HFF-Myc (cell line): ENCODE data around the gene TNC.

ENCODE experiments used
- DNase-seq: peaks from one replicate; pipeline ENCODE4 v3.0.0-alpha.2; 2011; ENCODE audit warnings: low read depth; ENCODE audit errors: extremely low read depth
- H3K4me3 ChIP-seq: replicated peaks from 2 replicates; pipeline ENCODE4 v1.5.1; 2011; ENCODE audit warnings: low read depth, mild to moderate bottlenecking, control low read depth, low read length
- TF ChIP-seq, protein P1 (sequence below): IDR thresholded peaks from 2 replicates; pipeline ENCODE4 v1.5.1; 2012; ENCODE audit warnings: mild to moderate bottlenecking, low read depth, low read length, control low read depth; ENCODE audit errors: missing control alignments

Gene TNC

DNA sequence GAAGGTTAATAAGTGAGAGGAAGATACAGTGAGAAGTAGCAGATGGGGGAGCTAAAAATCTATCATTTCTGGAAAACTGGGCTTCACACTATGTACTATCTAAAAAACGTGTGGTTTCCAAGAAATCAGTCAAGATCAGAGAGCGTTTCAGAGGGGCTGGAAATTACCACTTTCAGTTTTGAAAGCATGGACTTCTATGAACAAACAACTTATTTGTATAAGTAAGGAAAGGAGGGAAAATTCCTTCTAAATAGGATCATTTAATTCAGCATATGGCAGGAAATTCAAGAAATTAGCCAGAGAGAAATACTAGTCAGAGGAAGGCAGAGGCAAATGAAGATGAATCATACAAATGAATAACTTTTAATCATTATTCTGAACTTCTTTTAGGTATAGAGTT is 11.3 kb downstream of the TNC start:
- TF ChIP-seq, protein P1, sequence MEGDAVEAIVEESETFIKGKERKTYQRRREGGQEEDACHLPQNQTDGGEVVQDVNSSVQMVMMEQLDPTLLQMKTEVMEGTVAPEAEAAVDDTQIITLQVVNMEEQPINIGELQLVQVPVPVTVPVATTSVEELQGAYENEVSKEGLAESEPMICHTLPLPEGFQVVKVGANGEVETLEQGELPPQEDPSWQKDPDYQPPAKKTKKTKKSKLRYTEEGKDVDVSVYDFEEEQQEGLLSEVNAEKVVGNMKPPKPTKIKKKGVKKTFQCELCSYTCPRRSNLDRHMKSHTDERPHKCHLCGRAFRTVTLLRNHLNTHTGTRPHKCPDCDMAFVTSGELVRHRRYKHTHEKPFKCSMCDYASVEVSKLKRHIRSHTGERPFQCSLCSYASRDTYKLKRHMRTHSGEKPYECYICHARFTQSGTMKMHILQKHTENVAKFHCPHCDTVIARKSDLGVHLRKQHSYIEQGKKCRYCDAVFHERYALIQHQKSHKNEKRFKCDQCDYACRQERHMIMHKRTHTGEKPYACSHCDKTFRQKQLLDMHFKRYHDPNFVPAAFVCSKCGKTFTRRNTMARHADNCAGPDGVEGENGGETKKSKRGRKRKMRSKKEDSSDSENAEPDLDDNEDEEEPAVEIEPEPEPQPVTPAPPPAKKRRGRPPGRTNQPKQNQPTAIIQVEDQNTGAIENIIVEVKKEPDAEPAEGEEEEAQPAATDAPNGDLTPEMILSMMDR: no peak
- no peak overlapping the region for H3K4me3 ChIP-seq
- no peak for DNase-seq

DNA sequence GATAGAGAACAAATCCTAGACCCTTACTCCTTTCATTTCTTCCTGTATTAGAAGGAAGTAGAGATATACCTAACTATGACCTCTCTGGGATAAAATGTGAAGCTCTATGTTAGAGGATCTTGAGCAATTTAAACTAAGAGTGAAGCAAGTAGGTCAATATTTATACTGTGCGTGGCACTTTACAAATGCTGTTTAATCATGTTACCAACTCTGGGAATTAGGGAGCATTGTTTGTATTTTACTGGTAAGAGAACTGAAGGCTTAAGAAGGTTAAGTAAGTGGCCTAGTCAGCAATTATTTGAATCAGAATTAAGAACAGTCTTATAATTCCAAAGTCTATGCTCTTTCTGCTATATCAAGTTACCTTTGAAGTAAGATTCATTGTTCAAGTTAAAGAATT is 12.0 kb downstream of the TNC start:
- no peak for DNase-seq
- H3K4me3 ChIP-seq: no peak overlapping the region
- TF ChIP-seq, protein P1: no peak

GRCh38 chr9:115104908-115105307 is 13.0 kb downstream of the TNC start:
- DNase-seq: no peak
- no peak overlapping the region for H3K4me3 ChIP-seq
- TF ChIP-seq, protein P1: no peak

- TF ChIP-seq, protein P1: no peak
- no peak for DNase-seq
These were observed 14.0 kb downstream of the TNC start for GRCh38 chr9:115103746-115104477.

DNA sequence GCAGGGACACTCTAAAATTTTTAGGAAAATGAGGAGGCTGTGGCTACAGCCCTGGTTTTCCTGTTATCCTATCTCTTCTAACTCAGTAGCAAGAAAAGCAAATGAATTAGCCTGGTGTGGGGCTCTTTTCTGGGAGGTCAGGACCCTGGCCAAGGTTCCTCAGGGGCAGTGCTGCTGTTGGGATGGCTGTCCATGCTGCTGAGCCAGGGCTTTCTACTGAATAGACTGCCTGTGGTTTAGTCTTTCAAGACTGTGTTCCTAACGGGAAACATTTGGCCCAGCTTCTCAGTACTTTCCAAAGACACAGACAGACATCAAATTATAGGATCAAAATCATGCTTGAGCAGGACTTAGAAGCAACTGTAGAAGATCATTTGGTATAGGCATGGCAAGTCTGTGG is 18.1 kb downstream of the TNC start:
- no peak for DNase-seq
- TF ChIP-seq, protein P1: no peak
- H3K4me3 ChIP-seq: no peak overlapping the region

More at GRCh38 chr9:115103746-115104477, 14.0 kb downstream of the TNC start:
- no peak overlapping the region for H3K4me3 ChIP-seq

DNA sequence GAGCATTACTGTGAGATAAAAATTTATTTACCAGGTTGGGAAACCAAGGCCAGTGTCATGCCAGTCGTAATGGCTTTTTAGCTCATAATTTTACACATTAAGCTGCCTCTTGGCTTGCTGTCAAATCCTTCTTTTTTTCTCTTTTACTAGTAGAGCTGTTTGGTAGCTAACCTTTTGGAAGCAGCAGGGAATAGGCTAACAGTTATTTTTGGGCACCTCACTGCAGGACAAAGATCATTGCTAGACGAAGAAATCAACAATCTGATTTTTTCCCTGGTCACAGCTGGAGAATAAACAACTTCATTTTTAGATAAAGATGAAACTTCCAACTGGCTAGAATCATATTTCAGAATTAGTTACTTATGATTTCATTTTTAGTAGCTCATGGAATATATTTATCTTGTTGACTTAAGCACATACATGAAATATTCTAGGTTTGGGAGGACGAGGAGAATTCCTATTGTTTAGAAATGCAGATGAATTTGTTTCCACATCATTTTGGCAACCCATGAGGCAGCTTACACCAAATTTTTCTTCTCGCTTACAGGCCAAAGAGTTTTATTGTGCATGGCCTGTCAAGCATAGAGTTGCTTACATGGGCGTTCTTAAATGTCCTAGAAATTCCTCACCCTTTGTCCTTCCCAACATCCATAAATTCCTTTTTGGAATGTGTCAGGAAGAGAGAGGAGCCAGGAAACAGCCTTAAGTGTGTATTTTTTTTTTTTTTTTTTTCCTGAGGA is 19.6 kb downstream of the TNC start:
- TF ChIP-seq, protein P1: no peak
- no peak for DNase-seq
- H3K4me3 ChIP-seq: no peak overlapping the region
